ENCODE results near the gene MAST3. TPM values are rescaled to one million over a fixed set of nuclear protein-coding genes. Genes with fewer than 3 reads are reported as not detected.

MAST3 gene
- total RNA-seq, 3 donors from 2014 or later, result 25.2 to 37.3 (median 34.7) TPM

DNA sequence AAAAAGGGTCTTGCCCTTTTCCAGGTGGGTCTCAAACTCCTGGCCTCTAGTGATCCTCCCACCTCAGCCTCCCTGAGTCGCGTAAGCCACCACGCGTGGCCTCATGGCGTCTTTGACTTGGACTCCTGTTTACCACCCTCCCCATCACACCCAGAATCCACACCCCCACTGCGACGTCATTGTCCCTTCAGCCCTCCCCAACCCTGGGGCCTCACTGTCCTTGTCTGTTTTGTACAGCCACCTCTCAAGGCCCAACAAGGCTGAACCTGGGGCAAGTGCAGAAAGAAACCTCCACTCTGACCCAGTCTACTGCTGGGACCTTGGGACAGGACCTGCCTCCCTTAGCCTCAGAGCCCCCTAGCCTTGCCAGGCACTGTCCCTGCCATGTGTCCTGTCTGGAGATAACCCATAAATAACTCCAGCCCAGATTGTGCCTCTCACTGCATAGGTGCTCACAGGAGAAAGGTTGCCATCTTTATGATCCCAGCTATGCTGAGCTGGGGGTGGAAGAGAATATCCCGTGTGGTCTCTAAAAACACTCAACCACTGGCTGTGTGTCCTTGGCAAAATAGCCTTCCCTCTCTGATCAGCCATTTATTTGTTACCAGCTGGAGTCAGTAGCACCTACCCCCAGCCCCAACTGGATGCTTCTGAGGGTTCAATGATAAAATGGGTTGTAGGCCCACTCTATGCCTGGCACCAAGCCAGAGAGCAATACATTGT, 74.2 kb downstream of the MAST3 start:
- ATAC-seq, result no peak
- Histone ChIP-seq H3K4me1 (ENCODE audit: low read depth) (peaks cover 6% of the 10 kb centered on the region), H3K9me3 (no peaks in the 10 kb centered on the region), H3K4me3 (no peak overlapping the region), H3K36me3 (ENCODE audit: low read depth) (no peaks in the 10 kb centered on the region)
- intact Hi-C loops (cut with DNase I, micrococcal nuclease), result no loop called here
- no peak for DNase-seq
- TF ChIP-seq, protein P1, sequence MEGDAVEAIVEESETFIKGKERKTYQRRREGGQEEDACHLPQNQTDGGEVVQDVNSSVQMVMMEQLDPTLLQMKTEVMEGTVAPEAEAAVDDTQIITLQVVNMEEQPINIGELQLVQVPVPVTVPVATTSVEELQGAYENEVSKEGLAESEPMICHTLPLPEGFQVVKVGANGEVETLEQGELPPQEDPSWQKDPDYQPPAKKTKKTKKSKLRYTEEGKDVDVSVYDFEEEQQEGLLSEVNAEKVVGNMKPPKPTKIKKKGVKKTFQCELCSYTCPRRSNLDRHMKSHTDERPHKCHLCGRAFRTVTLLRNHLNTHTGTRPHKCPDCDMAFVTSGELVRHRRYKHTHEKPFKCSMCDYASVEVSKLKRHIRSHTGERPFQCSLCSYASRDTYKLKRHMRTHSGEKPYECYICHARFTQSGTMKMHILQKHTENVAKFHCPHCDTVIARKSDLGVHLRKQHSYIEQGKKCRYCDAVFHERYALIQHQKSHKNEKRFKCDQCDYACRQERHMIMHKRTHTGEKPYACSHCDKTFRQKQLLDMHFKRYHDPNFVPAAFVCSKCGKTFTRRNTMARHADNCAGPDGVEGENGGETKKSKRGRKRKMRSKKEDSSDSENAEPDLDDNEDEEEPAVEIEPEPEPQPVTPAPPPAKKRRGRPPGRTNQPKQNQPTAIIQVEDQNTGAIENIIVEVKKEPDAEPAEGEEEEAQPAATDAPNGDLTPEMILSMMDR (IDR thresholded peaks at IDR 0.05), result no peak

DNA sequence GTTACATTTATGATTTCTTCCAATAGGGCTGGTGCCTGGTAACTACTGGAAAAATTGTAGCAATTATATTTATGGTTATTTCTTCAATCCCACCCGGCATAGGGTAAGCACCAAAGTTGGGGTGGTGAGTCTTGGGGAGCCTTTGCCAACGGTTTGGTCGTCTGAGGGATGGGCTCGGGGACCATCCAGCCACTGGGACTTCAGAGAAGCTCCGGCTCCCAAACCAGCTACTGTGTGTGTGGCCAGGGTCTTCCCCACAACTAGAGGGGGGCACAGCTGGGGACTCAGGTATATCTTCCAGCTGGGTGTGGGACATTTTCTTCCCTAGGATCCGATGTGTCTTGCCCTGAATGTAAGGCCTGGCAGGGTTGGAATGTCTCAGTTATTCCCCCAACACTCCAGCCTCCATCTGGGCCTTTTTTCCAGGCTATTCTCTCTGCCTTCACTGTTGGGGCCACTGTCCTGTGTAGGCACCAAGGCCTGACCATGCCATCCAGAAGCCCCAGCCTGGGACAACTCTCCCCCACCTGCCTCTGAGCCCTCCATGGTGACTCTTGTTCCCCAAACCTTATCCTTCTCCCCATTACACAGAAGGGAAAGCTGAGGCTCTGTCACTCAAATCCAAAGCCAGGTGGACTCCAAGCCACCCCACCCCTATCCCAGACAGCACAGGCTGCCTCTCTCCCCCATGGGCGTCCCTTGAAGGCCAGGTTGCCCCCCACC, 74.9 kb downstream of the MAST3 start:
- intact Hi-C loops (cut with DNase I, micrococcal nuclease), result no loop called here
- peaks cover 6% of the 10 kb centered on the region for H3K4me1 ChIP-seq (ENCODE audit: low read depth)
- no peak overlapping the region for H3K4me3 ChIP-seq

DNA sequence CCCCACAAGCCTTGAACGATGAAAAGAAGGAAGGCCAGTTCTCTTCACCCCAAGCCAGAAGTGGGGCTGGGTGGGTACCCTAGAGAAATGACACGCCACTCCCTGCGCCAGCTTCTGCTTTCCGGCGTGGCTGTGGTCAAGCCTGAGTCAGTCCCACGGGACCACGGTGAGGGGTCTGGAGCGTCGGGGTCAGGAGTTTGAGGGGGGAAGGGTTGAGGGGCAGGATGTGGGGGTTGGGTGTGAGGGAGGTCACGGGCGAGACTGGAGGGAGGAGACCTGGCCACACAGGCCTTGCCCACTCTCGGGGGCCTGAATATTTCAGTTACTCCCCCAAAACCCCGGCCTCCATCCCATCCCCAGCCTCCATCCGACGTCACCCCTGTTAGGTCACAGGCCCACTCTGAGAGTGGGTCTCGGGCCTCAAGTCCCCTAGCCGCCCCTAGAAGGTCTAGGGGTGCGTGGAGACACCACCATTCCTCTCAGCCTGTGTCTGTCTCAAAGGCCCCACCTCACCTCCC, 75.5 kb downstream of the MAST3 start:
- TF ChIP-seq, protein P1 (IDR thresholded peaks at IDR 0.05), result no peak
- peak; percentile 54 to 87 (median 64) for DNase-seq
- Histone ChIP-seq H3K4me1 (ENCODE audit: low read depth) (peaks cover 6% of the 10 kb centered on the region), H3K4me3 (no peak overlapping the region), H3K9me3 (no peaks in the 10 kb centered on the region), H3K36me3 (ENCODE audit: low read depth) (no peaks in the 10 kb centered on the region)
- ATAC-seq, result peak; percentile 16
- intact Hi-C loops (cut with DNase I, micrococcal nuclease), result no loop called here

More for the DNA sequence above, 74.9 kb downstream of the MAST3 start:
- no peak for ATAC-seq
- Histone ChIP-seq H3K36me3 (ENCODE audit: low read depth) (no peaks in the 10 kb centered on the region), H3K9me3 (no peaks in the 10 kb centered on the region)
- TF ChIP-seq, protein P1 (IDR thresholded peaks at IDR 0.05), result no peak
- no peak for DNase-seq

DNA sequence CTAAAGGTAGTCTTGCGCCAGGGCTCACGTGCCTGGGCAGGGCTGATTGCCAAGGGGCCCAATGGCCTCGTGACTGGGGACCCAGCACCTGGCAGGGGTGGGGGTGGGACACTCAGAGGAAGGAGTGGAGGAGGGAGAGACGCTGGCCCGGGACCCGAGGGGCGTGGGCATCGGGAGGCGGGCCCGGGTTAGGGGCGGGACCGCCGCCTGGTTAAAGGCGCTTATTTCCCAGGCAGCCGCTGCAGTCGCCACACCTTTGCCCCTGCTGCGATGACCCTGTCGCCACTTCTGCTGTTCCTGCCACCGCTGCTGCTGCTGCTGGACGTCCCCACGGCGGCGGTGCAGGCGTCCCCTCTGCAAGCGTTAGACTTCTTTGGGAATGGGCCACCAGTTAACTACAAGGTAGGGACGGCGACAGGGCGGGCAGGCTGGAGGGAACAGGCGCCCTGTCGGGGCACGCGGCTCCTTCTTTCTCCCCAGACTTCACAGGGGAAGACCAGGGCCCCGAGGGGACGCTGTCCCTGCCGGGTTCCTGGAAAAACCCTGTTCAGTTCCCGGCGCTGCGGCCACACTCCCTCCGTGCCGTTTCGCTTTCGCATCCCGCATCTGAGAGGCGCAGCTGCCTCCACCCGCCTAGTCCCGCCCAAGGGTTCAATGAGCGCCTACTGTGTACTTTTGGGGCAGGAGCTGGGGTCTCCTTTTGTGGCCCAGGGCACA, 76.2 kb downstream of the MAST3 start, which contains the start of gene IFI30:
IFI30 (plus strand) TSS at position 242 of the 717 bp plus-strand sequence; CDS start at position 271, 29 bp downstream.
- TF ChIP-seq, protein P1 (IDR thresholded peaks at IDR 0.05), result no peak
- DNase-seq (peak; percentile 83 to 93 (median 87)), ATAC-seq (peak; percentile 83)
- Histone ChIP-seq H3K9me3 (no peaks in the 10 kb centered on the region), H3K4me1 (ENCODE audit: low read depth) (peaks cover 6% of the 10 kb centered on the region), H3K36me3 (ENCODE audit: low read depth) (no peaks in the 10 kb centered on the region), H3K4me3 (peak within 1 kb of the TSS; percentile 15)
- intact Hi-C loops (cut with DNase I, micrococcal nuclease), result no loop called here

DNA sequence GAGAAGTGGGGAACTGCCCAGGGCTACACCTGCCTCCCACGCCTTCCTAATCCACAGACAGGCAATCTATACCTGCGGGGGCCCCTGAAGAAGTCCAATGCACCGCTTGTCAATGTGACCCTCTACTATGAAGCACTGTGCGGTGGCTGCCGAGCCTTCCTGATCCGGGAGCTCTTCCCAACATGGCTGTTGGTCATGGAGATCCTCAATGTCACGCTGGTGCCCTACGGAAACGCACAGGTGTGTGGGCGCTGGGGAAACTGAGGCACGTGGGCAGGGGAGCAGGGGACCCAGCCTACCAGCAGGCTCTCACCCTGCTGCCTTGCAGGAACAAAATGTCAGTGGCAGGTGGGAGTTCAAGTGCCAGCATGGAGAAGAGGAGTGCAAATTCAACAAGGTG, 77.4 kb downstream of the MAST3 start:
- Histone ChIP-seq H3K36me3 (ENCODE audit: low read depth) (no peaks in the 10 kb centered on the region), H3K4me1 (ENCODE audit: low read depth) (peaks cover 6% of the 10 kb centered on the region), H3K9me3 (no peaks in the 10 kb centered on the region), H3K4me3 (no peak overlapping the region)
- intact Hi-C loops (cut with DNase I, micrococcal nuclease), result no loop called here
- no peak for ATAC-seq
- DNase-seq, result peak in 1 of 3 donors; percentile 7
- TF ChIP-seq, protein P1 (IDR thresholded peaks at IDR 0.05), result no peak
